Activated naive CD4-positive, alpha-beta T cell (primary cell): ENCODE data around the gene SLC2A1.
"Not testable (repeated sequence)": the region's sequence is repeated elsewhere in the genome, so short reads cannot be mapped to it uniquely, and the experiment has no call there.

Source experiments
- DNase-seq, 4 experiments: peaks; one replicate each; lab custom pipeline; 2025; lab: John Stamatoyannopoulos, UW

SLC2A1 gene

GRCh38 chr1:42929434-42930177 lies 29.1 kb downstream of the SLC2A1 start:
- DNase-seq, result no peak

GRCh38 chr1:42928859-42929258 lies 29.8 kb downstream of the SLC2A1 start:
- DNase-seq, result no peak

- DNase-seq, result no peak
Observed at GRCh38 chr1:42927920-42928505, 30.7 kb downstream of the SLC2A1 start.

GRCh38 chr1:42927274-42927841 lies 31.3 kb downstream of the SLC2A1 start:
- DNase-seq, result no peak

- DNase-seq, result no peak
Observed at GRCh38 chr1:42926879-42927242, 31.8 kb downstream of the SLC2A1 start.

- no peak for DNase-seq
Observed at GRCh38 chr1:42926235-42926878, 32.3 kb downstream of the SLC2A1 start.

GRCh38 chr1:42924851-42925760 lies 33.6 kb downstream of the SLC2A1 start:
- DNase-seq, result peak in 1 of 4 experiments; percentile 30

GRCh38 chr1:42924082-42924850 lies 34.4 kb downstream of the SLC2A1 start:
- peak; percentile 74 to 84 (median 80) for DNase-seq

- DNase-seq, result peak in 1 of 4 experiments; percentile 16
Observed at GRCh38 chr1:42923367-42924081, 35.1 kb downstream of the SLC2A1 start.

GRCh38 chr1:42922687-42923366 lies 35.8 kb downstream of the SLC2A1 start:
- DNase-seq, result no peak

GRCh38 chr1:42921769-42922168 lies 36.9 kb downstream of the SLC2A1 start:
- DNase-seq, result no peak

GRCh38 chr1:42919651-42920050 lies 39.0 kb downstream of the SLC2A1 start:
- not testable (repeated sequence) for DNase-seq

GRCh38 chr1:42917241-42917495 lies 41.5 kb downstream of the SLC2A1 start:
- no peak for DNase-seq

GRCh38 chr1:42915456-42915855 lies 43.2 kb downstream of the SLC2A1 start:
- DNase-seq, result no peak

GRCh38 chr1:42914092-42914627 lies 44.5 kb downstream of the SLC2A1 start:
- DNase-seq, result no peak

GRCh38 chr1:42913426-42914091 lies 45.1 kb downstream of the SLC2A1 start:
- peak in 2 of 4 experiments; percentile 3 to 19 for DNase-seq

- DNase-seq, result no peak
Observed at GRCh38 chr1:42910985-42911384, 47.7 kb downstream of the SLC2A1 start.

GRCh38 chr1:42908046-42908445 lies 50.6 kb downstream of the SLC2A1 start:
- DNase-seq, result no peak

- no peak for DNase-seq
Observed at GRCh38 chr1:42904434-42904833, 54.2 kb downstream of the SLC2A1 start.
